AG10803 (cell line): ENCODE measurements around the gene TMEM273.

Source experiments
- DNase-seq: peaks from one replicate; pipeline ENCODE4 v3.0.0; 2010; ENCODE audit warnings: low read depth
- H3K4me3 ChIP-seq: 2 replicates; pipeline ENCODE4 v1.5.1; 2011; ENCODE audit warnings: mild to moderate bottlenecking, low read length, control low read depth
- TF ChIP-seq, protein P1 (sequence below): conservative IDR thresholded peaks from 2 replicates; pipeline ENCODE4 v1.5.1; 2011; ENCODE audit warnings: mild to moderate bottlenecking, low read length, control low read depth, inconsistent platforms

The TMEM273 gene

DNA sequence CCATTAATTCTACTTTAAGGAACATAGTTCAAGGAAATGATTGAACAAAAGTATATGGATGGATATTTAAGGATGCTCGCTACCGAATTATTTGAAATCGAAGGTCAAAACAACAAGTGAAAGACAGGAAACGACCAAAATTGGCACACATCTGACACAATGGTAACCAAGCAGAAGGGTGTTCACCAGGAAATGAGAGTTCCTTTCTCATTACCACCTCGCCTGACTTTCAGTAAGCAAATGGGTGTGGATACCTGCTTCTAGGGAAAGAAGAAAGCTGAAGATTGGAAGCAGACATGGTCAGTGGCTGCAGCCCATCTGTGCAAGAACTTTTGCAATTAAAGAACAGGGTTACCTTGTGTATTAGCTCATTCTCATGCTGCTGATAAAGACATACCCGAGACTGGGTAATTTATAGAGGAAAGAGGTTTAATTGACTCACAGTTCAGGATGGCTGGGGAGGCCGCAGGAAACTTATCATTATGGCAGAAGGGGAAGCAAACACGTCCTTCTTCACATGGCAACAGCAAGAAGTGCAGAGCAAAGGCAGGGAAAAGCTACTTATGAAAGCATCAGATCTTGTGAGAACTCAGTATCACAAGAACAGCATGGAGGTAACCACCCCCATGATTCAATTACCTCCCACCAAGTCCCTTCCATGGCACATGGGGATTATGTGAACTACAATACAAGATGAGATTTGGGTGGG, 6.2 kb upstream of the TMEM273 start:
- DNase-seq: no peak
- TF ChIP-seq, protein P1, sequence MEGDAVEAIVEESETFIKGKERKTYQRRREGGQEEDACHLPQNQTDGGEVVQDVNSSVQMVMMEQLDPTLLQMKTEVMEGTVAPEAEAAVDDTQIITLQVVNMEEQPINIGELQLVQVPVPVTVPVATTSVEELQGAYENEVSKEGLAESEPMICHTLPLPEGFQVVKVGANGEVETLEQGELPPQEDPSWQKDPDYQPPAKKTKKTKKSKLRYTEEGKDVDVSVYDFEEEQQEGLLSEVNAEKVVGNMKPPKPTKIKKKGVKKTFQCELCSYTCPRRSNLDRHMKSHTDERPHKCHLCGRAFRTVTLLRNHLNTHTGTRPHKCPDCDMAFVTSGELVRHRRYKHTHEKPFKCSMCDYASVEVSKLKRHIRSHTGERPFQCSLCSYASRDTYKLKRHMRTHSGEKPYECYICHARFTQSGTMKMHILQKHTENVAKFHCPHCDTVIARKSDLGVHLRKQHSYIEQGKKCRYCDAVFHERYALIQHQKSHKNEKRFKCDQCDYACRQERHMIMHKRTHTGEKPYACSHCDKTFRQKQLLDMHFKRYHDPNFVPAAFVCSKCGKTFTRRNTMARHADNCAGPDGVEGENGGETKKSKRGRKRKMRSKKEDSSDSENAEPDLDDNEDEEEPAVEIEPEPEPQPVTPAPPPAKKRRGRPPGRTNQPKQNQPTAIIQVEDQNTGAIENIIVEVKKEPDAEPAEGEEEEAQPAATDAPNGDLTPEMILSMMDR: no peak
- H3K4me3 ChIP-seq: no peak overlapping the region

DNA sequence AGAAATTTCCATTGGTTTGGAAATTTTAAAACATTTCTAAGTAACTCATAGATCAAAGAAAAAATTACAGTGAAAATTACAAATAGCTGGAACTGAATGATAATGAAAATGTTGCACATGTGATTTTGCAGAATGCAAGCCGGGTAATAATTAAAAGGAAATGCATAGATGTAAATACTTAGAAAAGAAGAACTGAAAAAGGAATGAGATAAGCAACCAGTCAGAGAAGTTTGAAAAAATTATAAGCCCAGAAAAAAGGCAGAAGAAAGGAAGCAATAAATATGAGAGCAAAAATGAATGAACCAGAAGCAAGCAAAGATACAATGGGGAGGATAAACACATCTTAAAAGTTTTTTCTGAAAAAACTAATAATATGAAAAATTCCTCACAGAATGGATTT, 3.2 kb upstream of the TMEM273 start:
- TF ChIP-seq, protein P1: no peak
- no peak for DNase-seq
- no peak overlapping the region for H3K4me3 ChIP-seq

DNA sequence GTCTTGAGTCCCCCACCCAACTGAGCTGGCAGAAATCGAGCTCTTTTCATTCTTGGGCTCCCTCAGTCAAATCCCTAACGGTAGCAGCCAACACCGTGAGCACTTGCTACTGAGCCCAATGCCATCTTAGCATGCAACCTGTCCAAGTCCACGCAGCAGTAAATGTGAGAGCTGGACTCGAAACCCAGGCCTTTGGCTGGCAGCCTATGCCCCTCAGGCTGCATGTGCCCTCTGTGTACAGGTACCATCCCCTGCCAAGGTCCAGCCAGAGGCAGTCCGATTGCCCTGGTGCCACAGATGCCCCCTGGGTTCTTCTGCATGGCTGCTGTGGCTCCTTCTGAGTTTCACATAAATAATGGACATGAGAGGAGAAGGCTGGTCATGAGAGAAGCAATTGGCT, 1.2 kb upstream of the TMEM273 start:
- TF ChIP-seq, protein P1: no peak
- no peak for DNase-seq

DNA sequence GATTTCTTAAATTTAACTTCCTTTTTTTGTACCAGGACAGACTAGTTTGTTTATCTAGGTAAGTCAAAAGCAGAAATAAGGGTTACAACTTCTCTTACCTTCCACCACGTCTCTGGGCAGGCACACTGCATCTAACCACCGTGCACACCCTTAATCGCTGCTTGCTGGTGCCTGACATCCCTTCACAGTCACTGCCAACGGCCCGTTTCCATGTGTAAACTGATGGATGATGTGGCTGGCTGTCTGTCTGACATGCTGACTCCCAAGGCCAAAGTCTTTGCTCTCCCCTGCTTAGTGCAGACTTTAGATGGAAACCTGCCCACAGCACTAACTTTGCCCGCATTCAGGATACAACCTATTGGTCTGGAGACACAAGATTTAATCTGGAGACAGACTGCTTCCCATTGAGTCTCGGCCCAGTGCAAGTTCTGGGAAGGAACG, 1.1 kb downstream of the TMEM273 start:
- no peak overlapping the region for H3K4me3 ChIP-seq
- DNase-seq: no peak
- TF ChIP-seq, protein P1: no peak

More for the DNA sequence above, 1.2 kb upstream of the TMEM273 start:
- no peak overlapping the region for H3K4me3 ChIP-seq

DNA sequence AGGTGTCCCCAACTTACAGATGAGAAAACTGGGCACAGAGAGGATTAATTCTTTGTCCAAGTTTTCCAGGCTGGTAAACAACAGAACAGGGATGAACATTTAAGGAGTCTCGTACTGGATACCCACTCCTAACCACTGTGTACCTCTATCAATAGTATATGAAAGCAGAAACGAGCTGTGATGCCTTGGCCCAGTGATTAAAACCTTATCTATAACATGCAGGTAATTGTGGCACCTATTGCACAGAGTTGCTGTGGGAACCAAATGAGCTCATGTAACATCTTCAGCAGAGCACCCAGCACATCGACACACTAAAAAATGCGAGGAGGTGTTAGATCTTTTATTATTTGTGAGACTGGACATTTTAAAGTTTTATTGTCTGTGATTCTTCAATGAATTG, 1.6 kb downstream of the TMEM273 start:
- TF ChIP-seq, protein P1: no peak
- no peak for DNase-seq
- H3K4me3 ChIP-seq: no peak overlapping the region

DNA sequence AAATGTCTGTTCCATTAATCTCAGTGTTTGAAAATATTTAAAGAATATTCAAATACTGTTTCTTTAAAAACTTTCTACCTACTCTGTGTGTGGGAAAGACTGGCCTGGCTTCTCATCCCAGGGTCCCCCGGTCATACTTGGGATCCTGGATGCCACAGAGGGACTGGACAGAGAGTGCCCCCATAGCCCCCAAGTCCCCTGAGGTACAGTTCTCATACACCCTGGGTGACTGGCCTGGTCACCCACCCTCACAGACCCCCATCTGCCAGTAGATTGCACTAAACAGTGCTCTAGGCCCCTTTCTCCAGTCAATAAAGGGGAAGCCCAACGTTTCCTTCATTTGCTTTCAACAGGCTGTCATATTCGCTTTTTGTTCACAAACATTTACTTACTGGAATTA, 3.0 kb downstream of the TMEM273 start:
- TF ChIP-seq, protein P1: no peak
- no peak for DNase-seq
- no peak overlapping the region for H3K4me3 ChIP-seq

DNA sequence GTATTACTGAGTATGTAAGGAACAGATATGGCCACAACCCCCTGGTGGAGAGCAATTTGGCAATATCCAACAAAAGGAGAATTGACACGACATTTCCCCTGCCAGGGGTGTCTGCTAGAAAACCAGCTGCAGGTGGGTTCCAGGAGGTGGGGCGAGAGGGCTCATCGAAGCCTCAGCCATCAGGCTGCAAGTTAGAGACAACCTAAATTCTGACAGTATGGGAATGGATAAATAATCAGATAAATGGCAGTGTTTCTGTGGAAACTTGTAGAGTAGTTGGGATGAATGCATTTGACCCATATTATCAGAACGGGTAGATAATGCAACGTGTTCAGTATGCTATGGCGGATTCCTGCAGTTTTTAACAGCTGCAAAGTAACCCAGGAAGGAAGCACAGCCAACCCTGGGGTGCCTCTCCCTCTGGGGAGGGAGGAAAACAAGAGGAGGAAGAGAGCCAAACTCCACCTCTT, 3.5 kb downstream of the TMEM273 start:
- no peak overlapping the region for H3K4me3 ChIP-seq
- DNase-seq: no peak
- TF ChIP-seq, protein P1: no peak
